Panc1 (cell line): Measurements from ENCODE around the gene TES. TPM values are rescaled to one million over a fixed set of nuclear protein-coding genes. Genes with fewer than 3 reads are reported as not detected.
A peak's percentile ranks its signal among the peaks of the same experiment; 100 is the strongest.

Experiments
- ATAC-seq: fragments of 200-7000 bp; cut with Tn5 transposase; 2 replicates; pipeline ENCODE4 v1.9.1; 2020; ENCODE audit warnings: mild to moderate bottlenecking, moderate library complexity
- BruUV-seq: library from RNA; stranded (reverse); fragments of 400-500 nt; replicated peaks from 2 replicates; lab custom pipeline; 2021; lab: Mats Ljungman, UMichigan
- CTCF ChIA-PET: fragments of 300-600 bp; sonication (Branson Sonifier 250); formaldehyde crosslinking; loops from one replicate; lab custom pipeline; 2022; ENCODE audit warnings: antibody characterized with exemption; lab: Charles Lee
- POLR2A ChIA-PET: fragments of 300-600 bp; sonication (Branson Sonifier 250); formaldehyde crosslinking; loops from one replicate; lab custom pipeline; 2022; ENCODE audit warnings: antibody characterized with exemption; lab: Charles Lee
- DNase-seq: peaks from one replicate; pipeline ENCODE4 v3.0.0-alpha.2; 2010; ENCODE audit warnings: low read depth, low spot score
- H3K27ac ChIP-seq: 2 replicates; pipeline ENCODE4 v1.5.1; 2011; ENCODE audit warnings: mild to moderate bottlenecking, low read length, inconsistent platforms
- H3K27me3 ChIP-seq: fragments of 200-500 bp; sonication (Bioruptor generic); 2 replicates; pipeline ENCODE4 v1.6.0; 2014; ENCODE audit warnings: low read length, inconsistent platforms; ENCODE audit not compliant: control insufficient read depth, insufficient read depth
- H3K36me3 ChIP-seq: fragments of 200-500 bp; sonication (Bioruptor generic); 2 replicates; pipeline ENCODE4 v1.5.1; 2014; ENCODE audit warnings: inconsistent platforms, mild to moderate bottlenecking, low read length, moderate library complexity; ENCODE audit not compliant: control insufficient read depth, insufficient read depth
- H3K4me1 ChIP-seq: 2 replicates; pipeline ENCODE4 v1.5.1; 2011; ENCODE audit warnings: inconsistent platforms, mild to moderate bottlenecking, low read length, moderate library complexity; ENCODE audit not compliant: control insufficient read depth, insufficient read depth
- H3K4me3 ChIP-seq, 2 experiments: 2 replicates each; pipeline ENCODE4 v1.5.1; 2011 to 2012; ENCODE audit warnings: low read depth in 2 of 2, low read length in 2 of 2, mild to moderate bottlenecking in 2 of 2, inconsistent platforms in 1 of 2, moderate library complexity in 1 of 2
- H3K9me3 ChIP-seq: fragments of 200-500 bp; sonication (Bioruptor generic); 2 replicates; pipeline ENCODE4 v1.5.1; 2014; ENCODE audit warnings: low read depth, mild to moderate bottlenecking, inconsistent platforms, low read length, moderate library complexity; ENCODE audit not compliant: control insufficient read depth, insufficient read depth
- CTCF ChIP-seq: fragments of 450-650 bp; IDR thresholded peaks from 2 replicates; pipeline ENCODE4 v1.5.1; 2017; ENCODE audit warnings: mild to moderate bottlenecking
- POLR2AphosphoS5 ChIP-seq: IDR thresholded peaks from 2 replicates; pipeline ENCODE4 v1.6.1; 2012; ENCODE audit warnings: mild to moderate bottlenecking, low read depth, low read length, moderate library complexity
- REST ChIP-seq, 2 experiments: IDR thresholded peaks; 2 replicates each; pipeline ENCODE4 v1.6.1; 2011 to 2012; ENCODE audit warnings: low read depth in 2 of 2, control low read depth in 1 of 2, low read length in 1 of 2, mild to moderate bottlenecking in 1 of 2, moderate library complexity in 1 of 2; ENCODE audit not compliant: insufficient read depth in 1 of 2
- SIN3A ChIP-seq: IDR thresholded peaks from 2 replicates; pipeline ENCODE4 v1.6.1; 2012; ENCODE audit warnings: low read depth, mild to moderate bottlenecking, low read length, moderate library complexity, borderline replicate concordance; ENCODE audit not compliant: insufficient read depth
- TCF7L2 ChIP-seq: IDR thresholded peaks from 2 replicates; pipeline ENCODE4 v1.6.1; 2011; ENCODE audit warnings: mild to moderate bottlenecking, low read depth, low read length, inconsistent platforms
- in situ Hi-C: cut with HindIII; loops from 2 replicates; pipeline ENCODE4 v1.10.0; 2016; ENCODE audit warnings: low sequenced_read_pairs, low pct_unique_long_range_greater_than_20kb
- intact Hi-C: fragments of 100-400 bp; cut with micrococcal nuclease; formaldehyde crosslinking; loops from one replicate; pipeline ENCODE4 v1.10.0; 2022; ENCODE audit not compliant: unreplicated experiment
- total RNA-seq: library from RNA; stranded (reverse); gene quantifications from one replicate; pipeline ENCODE4 v1.2.1, GENCODE V29; 2021; ENCODE audit not compliant: unreplicated experiment

Gene TES
- total RNA-seq, 1 experiment from 2014 or later = 99.4 TPM

- no peaks in the 10 kb centered on the region for H3K9me3 ChIP-seq
- no peak overlapping the region for H3K4me3 ChIP-seq
- POLR2A ChIA-PET = no interaction called here
- BruUV-seq = no TSS peak
- CTCF ChIA-PET = no interaction called here
- in situ Hi-C loops (no loop called here), intact Hi-C loops (no loop called here)
- H3K4me1 ChIP-seq = peaks cover 15% of the 10 kb centered on the region
- TF ChIP-seq TCF7L2 (no peak), REST (IDR thresholded peaks at IDR 0.05; ENCODE audit: insufficient read depth in 1 of 2, low read depth in 2 of 2, low read length in 1 of 2) (no peak), POLR2AphosphoS5 (no peak), CTCF (no peak), SIN3A (no peak)
- H3K36me3 ChIP-seq = no peaks in the 10 kb centered on the region
- peak overlapping the region; percentile 44; the same call in 1 of the 2 replicates for H3K27ac ChIP-seq
- peaks cover 2% of the 10 kb centered on the region; the same call in 1 of the 2 replicates for H3K27me3 ChIP-seq
- ATAC-seq (0 out of 2 replicates have a peak, but pooled peaks have one; percentile 31), DNase-seq (no peak)
Measured at GRCh38 chr7:116169060-116169459, 41.3 kb upstream of the TES start.

- Histone ChIP-seq H3K36me3 (no peaks in the 10 kb centered on the region), H3K4me1 (peaks cover 15% of the 10 kb centered on the region), H3K27me3 (peaks cover 2% of the 10 kb centered on the region; the same call in 1 of the 2 replicates), H3K4me3 (no peak overlapping the region), H3K27ac (no peak overlapping the region; the same call in 1 of the 2 replicates), H3K9me3 (no peaks in the 10 kb centered on the region)
- intact Hi-C loops (loop anchor here (5.0 to 10.0 kb wide), 2 partner anchors 637 to 945 kb away; no protein-coding TSS in a partner anchor), in situ Hi-C loops (no loop called here)
- DNase-seq (no peak), ATAC-seq (no peak)
- POLR2A ChIA-PET = interaction anchor here (0.6 kb wide), 1 partner anchor 217 kb away, joined by 3 read pairs; no protein-coding TSS in a partner anchor
- TF ChIP-seq CTCF (no peak), POLR2AphosphoS5 (no peak), TCF7L2 (no peak), SIN3A (no peak), REST (IDR thresholded peaks at IDR 0.05; ENCODE audit: insufficient read depth in 1 of 2, low read depth in 2 of 2, low read length in 1 of 2) (no peak)
- no TSS peak for BruUV-seq
- CTCF ChIA-PET = no interaction called here
Measured at GRCh38 chr7:116170180-116170579, 40.2 kb upstream of the TES start.
